Activated T-helper 17 cell treated with anti-CD3 and anti-CD28 coated beads, Interleukin-2, amount 50 U/mL, for 72 hours (primary cell): Measurements from ENCODE around the gene HTT. TPM values are rescaled to one million over a fixed set of nuclear protein-coding genes. Genes with fewer than 3 reads are reported as not detected.
A peak's percentile ranks its signal among the peaks of the same experiment; 100 is the strongest.

Experiments
- ATAC-seq: fragments of 150-1000 bp; cut with Tn5 transposase; replicated peaks from 2 replicates; pipeline ENCODE4 v1.10.0; 2021; ENCODE audit warnings: mild to moderate bottlenecking, moderate library complexity
- H3K27ac Mint-ChIP-seq: one replicate; pipeline ENCODE4 v1.8.0; 2022; ENCODE audit warnings: mixed read lengths
- H3K27me3 Mint-ChIP-seq: one replicate; pipeline ENCODE4 v1.8.0; 2022; ENCODE audit warnings: mixed read lengths
- H3K36me3 Mint-ChIP-seq: one replicate; pipeline ENCODE4 v1.8.0; 2022; ENCODE audit warnings: low read depth, mild to moderate bottlenecking, mixed read lengths
- H3K4me1 Mint-ChIP-seq: one replicate; pipeline ENCODE4 v1.8.0; 2022; ENCODE audit warnings: mixed read lengths
- H3K4me3 Mint-ChIP-seq: one replicate; pipeline ENCODE4 v1.8.0; 2022; ENCODE audit warnings: mild to moderate bottlenecking, mixed read lengths
- H3K9me3 Mint-ChIP-seq: one replicate; pipeline ENCODE4 v1.8.0; 2022; ENCODE audit warnings: mixed read lengths
- total RNA-seq, 2 donors: library from RNA; stranded (reverse); gene quantifications; one replicate each; pipeline ENCODE4 v1.2.3, GENCODE V29; 2022

Gene HTT
- total RNA-seq, result 10 to 100 TPM; 58.2 to 63.4 TPM

DNA sequence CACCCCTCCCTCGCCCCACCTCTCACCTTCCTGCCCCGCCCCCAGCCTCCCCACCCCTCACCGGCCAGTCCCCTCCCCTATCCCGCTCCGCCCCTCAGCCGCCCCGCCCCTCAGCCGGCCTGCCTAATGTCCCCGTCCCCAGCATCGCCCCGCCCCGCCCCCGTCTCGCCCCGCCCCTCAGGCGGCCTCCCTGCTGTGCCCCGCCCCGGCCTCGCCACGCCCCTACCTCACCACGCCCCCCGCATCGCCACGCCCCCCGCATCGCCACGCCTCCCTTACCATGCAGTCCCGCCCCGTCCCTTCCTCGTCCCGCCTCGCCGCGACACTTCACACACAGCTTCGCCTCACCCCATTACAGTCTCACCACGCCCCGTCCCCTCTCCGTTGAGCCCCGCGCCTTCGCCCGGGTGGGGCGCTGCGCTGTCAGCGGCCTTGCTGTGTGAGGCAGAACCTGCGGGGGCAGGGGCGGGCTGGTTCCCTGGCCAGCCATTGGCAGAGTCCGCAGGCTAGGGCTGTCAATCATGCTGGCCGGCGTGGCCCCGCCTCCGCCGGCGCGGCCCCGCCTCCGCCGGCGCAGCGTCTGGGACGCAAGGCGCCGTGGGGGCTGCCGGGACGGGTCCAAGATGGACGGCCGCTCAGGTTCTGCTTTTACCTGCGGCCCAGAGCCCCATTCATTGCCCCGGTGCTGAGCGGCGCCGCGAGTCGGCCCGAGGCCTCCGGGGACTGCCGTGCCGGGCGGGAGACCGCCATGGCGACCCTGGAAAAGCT lies at the start of gene HTT, which contains the start of gene HTT-AS:
Gene HTT, plus strand, starts transcription at position 604 of the 768 bp plus-strand sequence. Its CDS starts 145 bp downstream, at position 749.
Gene HTT-AS, minus strand, starts transcription at position 461 of the 768 bp plus-strand sequence.
- peak; percentile 90 for ATAC-seq

DNA sequence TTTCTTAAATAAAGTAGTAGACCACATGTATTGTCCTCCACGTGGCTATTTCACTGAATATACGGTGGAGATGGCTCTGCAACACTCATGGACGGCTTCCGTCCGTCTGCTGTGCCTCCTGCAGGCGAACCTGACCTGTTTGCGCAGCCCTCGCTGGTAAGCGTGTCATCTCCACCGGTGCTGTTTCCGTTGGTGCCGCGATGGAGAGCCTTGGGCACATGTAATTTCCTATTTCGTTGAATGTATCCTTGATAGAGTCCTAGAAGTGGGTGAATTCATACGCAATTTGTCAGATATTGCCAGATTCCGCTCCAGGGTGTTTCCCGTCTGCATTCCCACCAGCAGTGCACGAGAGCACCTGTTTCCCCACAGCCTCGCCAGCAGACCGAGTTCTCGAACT lies 48.6 kb upstream of the HTT start:
- peaks cover 5% of the 10 kb centered on the region for H3K4me1 Mint-ChIP-seq
- H3K27me3 Mint-ChIP-seq, result peaks cover 9% of the 10 kb centered on the region
- H3K36me3 Mint-ChIP-seq, result no peaks in the 10 kb centered on the region
- H3K27ac Mint-ChIP-seq, result no peak overlapping the region
- ATAC-seq, result no peak
- no peak overlapping the region for H3K4me3 Mint-ChIP-seq
- H3K9me3 Mint-ChIP-seq, result peaks cover 3% of the 10 kb centered on the region

More for the DNA sequence above, at the start of gene HTT, which contains the start of gene HTT-AS:
- H3K27ac Mint-ChIP-seq, result peak within 1 kb of the TSS; percentile 87
- peak within 1 kb of the TSS; percentile 89 for H3K4me3 Mint-ChIP-seq
- peaks cover 4% of the 10 kb centered on the region for H3K36me3 Mint-ChIP-seq
- no peaks in the 10 kb centered on the region for H3K27me3 Mint-ChIP-seq
- peaks cover 13% of the 10 kb centered on the region for H3K4me1 Mint-ChIP-seq
- H3K9me3 Mint-ChIP-seq, result no peaks in the 10 kb centered on the region

DNA sequence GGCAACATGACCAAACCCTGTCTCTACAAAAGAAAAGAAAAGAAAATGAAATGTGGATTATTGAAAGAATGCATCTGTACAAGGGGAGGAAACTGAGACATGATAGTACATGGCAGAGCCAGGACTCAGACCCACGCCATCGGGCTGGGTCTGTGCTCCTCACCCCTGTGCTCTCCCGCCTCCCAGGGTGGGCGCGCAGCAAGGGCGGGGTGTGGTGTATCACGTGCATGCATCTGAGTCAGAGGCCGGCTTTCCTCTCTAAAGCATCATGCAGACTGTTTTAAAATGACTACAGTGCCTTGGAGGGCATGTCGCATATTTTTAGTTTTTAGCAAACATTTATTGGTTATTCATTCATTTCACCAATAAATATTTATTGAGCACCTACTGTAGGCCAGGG lies 47.9 kb upstream of the HTT start:
- no peak for ATAC-seq
- Mint-ChIP-seq H3K36me3 (no peaks in the 10 kb centered on the region), H3K27ac (no peak overlapping the region), H3K27me3 (peaks cover 9% of the 10 kb centered on the region), H3K9me3 (peaks cover 3% of the 10 kb centered on the region), H3K4me3 (no peak overlapping the region), H3K4me1 (no peaks in the 10 kb centered on the region)

DNA sequence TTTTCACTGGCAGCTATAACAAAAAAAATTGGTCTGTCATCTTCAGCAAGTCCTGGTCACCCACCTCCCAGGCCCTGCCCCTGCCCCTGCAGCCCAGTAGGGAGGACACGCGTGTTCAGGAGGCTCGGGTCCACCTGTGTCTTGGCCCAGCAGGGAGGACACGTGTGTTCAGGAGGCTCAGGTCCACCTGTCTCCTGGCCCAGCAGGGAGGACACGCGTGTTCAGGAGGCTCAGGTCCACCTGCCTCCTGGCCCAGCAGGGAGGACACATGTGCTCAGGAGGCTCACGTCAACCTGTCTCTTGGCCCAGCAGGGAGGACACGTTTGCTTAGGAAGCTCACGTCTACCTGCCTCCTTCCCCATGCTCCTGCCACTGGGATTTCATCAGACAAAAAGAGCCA lies 45.0 kb upstream of the HTT start:
- no peaks in the 10 kb centered on the region for H3K4me1 Mint-ChIP-seq
- H3K4me3 Mint-ChIP-seq, result no peak overlapping the region
- H3K27ac Mint-ChIP-seq, result no peak overlapping the region

DNA sequence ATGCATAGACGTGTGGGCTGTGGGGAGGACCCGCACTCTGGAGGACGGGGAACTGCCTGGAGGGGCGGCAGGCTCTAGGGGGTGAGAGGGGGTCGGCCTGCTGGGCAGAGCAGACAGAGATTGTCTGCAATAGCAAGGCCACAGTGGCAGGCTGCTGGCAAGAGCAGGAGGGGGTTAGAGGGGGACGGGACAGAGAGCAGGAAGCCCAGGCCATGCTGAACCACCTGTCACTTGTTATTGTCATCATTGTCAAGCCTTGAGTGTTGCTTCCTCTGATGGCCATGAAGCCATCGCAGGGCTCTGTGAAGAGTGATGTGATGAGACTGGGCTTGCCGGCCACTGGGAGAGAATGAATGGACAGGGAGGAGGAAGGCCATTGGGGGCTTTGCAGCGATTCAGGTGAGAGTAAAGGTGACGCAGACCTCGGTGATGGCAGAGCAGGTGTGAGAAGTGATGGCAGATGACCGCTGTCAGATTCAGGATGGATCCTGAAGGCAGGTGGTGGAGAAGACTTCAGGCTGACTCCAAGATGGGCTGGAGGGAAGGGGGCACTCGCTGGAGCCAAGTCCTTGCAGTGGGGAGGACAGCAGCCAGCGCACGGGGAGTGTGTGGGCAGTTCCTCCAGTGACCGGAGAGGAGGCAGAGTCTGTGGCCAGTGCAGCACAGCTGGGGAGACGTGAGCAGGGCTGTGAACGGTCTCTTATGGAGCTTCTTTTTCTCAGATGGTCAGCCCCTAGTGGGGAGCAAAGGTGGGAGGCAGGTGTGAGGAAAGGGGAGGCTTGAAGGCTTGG lies 43.7 kb upstream of the HTT start:
- Mint-ChIP-seq H3K4me1 (no peaks in the 10 kb centered on the region), H3K9me3 (no peaks in the 10 kb centered on the region), H3K4me3 (no peak overlapping the region), H3K27ac (peak overlapping the region; percentile 0), H3K36me3 (no peaks in the 10 kb centered on the region), H3K27me3 (no peaks in the 10 kb centered on the region)
- ATAC-seq, result no peak

More for the DNA sequence above, 45.0 kb upstream of the HTT start:
- Mint-ChIP-seq H3K36me3 (no peaks in the 10 kb centered on the region), H3K27me3 (no peaks in the 10 kb centered on the region), H3K9me3 (no peaks in the 10 kb centered on the region)
- no peak for ATAC-seq

DNA sequence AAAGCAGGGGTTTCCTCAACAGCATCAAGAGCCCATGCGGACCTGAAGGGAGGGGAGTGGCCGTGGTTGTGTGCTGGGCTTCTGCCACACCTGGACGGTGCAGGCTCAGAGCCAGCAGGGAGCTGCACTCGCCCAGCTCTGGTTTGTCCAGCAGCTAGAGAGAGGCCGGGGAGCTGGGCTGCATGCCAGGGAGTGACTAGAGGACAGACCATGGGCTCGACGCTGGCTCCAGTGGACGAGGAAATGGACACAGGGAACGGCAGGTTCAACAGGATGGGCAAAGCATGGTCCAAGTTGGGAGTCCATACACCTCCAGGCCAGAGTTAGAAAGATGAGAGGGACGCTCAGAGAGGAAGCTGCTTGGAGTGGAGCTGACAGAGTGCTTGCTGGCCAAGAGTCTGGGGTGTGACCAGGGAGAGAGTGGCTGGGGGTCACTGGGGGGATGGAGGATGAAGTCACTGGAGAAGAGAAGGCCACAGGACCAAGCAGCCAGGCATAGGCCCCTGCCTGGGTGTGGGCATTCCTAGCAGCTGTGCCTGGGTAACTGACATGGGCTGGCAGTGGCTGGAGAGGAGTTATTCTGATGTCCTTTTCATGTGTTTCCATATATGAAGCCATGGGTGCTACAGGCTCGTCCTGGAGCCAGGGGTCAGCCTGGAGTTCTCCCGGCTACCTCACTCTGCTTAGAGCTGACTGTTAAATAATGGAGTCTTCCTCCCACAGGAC lies 43.0 kb upstream of the HTT start:
- H3K4me1 Mint-ChIP-seq, result no peaks in the 10 kb centered on the region
- ATAC-seq, result no peak
- H3K9me3 Mint-ChIP-seq, result no peaks in the 10 kb centered on the region
- no peaks in the 10 kb centered on the region for H3K36me3 Mint-ChIP-seq
- peak overlapping the region; percentile 41 for H3K27ac Mint-ChIP-seq
- H3K27me3 Mint-ChIP-seq, result no peaks in the 10 kb centered on the region
- H3K4me3 Mint-ChIP-seq, result no peak overlapping the region

DNA sequence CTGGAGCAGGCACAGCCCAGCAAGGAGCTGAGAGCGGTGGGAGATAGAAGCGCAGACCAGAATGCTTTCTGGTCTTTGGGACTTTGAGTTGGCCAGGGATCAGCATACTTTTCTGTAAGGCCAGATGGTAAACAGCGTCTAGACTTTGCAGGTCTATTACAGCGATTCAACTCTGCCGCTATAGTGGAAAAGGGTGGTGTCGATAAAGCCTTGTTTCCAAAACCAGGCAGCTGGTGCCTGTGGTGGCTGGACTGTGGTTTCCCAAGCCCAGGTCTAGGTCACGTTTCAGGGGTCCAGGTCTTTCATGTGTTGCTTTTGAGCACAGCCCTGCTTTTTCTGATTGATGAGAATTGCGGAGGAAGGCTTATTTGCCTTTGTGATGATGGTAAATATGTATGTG lies 40.2 kb upstream of the HTT start:
- ATAC-seq, result no peak
- no peak overlapping the region for H3K27ac Mint-ChIP-seq
- peaks cover 7% of the 10 kb centered on the region for H3K27me3 Mint-ChIP-seq
- no peaks in the 10 kb centered on the region for H3K36me3 Mint-ChIP-seq
- H3K4me3 Mint-ChIP-seq, result no peak overlapping the region
- peaks cover 15% of the 10 kb centered on the region for H3K4me1 Mint-ChIP-seq
- H3K9me3 Mint-ChIP-seq, result no peaks in the 10 kb centered on the region

DNA sequence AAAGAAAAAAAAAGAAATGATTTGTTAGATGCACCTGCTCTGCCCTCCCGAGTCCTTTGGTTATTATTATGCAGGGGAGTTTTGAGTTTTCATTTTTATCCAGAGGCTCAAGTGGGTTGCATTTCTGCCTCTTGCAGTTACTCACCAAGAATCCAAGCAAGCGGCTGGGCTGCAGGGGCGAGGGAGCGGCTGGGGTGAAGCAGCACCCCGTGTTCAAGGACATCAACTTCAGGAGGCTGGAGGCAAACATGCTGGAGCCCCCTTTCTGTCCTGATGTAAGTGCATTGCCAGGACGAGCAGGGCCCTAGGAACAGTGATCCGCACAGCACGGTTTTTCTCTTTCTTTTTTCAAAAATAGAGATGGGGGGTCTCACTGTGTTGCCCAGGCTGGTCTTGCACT lies 39.2 kb upstream of the HTT start:
- no peaks in the 10 kb centered on the region for H3K36me3 Mint-ChIP-seq
- peaks cover 7% of the 10 kb centered on the region for H3K27me3 Mint-ChIP-seq
- H3K4me1 Mint-ChIP-seq, result peaks cover 15% of the 10 kb centered on the region
- H3K27ac Mint-ChIP-seq, result no peak overlapping the region
- H3K9me3 Mint-ChIP-seq, result no peaks in the 10 kb centered on the region
- no peak for ATAC-seq
- H3K4me3 Mint-ChIP-seq, result no peak overlapping the region

DNA sequence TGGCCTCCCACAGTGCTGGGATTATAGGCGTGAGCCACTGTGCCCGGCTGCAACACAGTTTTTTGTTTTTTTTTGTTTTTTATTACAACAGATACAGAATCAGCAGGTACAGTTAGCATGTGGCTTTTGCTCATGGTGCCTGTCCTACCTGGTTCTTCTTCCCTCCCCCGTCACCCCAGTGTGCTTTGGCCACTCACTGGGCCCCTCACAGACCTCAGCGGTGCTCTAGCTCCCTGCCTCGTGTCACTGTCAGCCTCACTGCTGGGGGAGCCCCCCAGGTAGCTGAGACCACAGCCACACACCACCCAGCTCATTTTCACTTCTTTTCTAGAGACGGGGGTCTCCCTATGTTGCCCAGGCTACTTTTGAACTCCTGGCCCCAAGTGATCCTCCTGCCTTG lies 38.8 kb upstream of the HTT start:
- no peak overlapping the region for H3K27ac Mint-ChIP-seq
- H3K4me3 Mint-ChIP-seq, result no peak overlapping the region
- no peaks in the 10 kb centered on the region for H3K36me3 Mint-ChIP-seq
- no peaks in the 10 kb centered on the region for H3K9me3 Mint-ChIP-seq
- ATAC-seq, result no peak
- H3K27me3 Mint-ChIP-seq, result peaks cover 7% of the 10 kb centered on the region
- peaks cover 15% of the 10 kb centered on the region for H3K4me1 Mint-ChIP-seq

DNA sequence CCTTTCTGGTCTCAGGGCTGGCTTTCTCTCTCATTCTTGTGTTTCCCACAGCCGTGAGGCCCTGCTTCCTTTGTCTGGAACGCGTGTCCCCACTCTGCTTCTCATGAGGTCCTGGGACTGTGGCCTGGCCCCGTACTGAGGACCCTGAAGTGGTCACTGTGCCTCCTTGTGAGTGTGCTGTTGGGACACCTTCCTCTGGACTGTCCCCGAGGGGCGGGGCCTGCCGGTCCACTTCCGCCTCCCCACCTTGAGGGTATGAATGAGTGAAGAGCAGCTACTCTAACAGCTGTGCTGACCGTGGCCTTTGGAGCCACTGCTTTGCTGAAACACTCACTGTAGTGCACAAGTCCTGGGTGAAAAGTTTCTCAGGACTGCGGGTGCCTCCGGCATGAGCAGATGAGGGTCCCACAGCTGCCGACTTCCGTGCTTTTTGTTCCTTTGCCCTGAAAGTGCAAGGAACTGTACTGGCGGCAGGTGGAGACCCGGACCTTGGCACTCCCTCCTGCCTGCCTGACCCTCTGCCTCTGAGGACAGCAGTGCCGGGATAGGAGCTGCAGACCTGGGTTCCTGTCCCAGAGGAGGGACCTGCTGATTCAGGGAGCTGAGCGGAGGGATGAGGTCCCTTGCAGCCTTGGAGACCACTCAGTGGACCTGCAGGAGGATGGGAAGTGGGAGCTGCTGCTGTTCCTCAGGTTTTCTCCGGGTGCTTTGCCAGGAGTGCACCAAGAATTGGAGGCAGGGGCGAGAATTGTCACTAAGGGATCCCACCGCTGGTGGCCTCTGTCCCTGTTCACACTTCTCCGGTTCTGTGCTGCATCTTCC lies 38.1 kb upstream of the HTT start:
- Mint-ChIP-seq H3K4me3 (peak overlapping the region; percentile 63), H3K27ac (no peak overlapping the region), H3K36me3 (no peaks in the 10 kb centered on the region), H3K27me3 (peaks cover 7% of the 10 kb centered on the region), H3K9me3 (no peaks in the 10 kb centered on the region), H3K4me1 (peaks cover 15% of the 10 kb centered on the region)
- ATAC-seq, result no peak

DNA sequence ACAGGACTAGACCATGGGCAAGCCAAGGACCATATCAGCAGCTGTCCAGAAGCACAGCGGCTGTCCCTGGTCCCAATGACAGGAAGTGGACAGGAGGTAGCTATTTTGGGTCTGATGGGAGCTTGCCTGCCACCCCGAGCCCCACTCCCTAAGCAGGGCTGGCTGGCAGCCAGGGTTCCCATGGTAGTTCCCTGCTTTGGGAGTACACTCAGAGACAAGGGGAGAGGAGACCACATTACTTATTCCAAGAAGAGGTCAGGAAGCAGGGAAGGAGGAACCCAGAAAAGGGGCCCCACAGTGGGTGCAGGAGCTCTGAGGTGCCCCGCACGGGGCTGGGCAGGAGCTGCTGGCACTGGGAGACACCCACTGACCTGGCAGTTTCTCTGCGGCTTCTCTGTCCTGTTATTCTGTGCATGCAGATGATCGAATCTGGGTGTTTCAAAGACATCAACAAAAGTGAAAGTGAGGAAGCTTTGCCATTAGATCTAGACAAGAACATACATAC lies 36.5 kb upstream of the HTT start:
- H3K27ac Mint-ChIP-seq, result no peak overlapping the region
- H3K27me3 Mint-ChIP-seq, result peaks cover 7% of the 10 kb centered on the region
- peak overlapping the region; percentile 63 for H3K4me3 Mint-ChIP-seq
- H3K4me1 Mint-ChIP-seq, result peaks cover 19% of the 10 kb centered on the region
- peak; percentile 23 for ATAC-seq
- H3K36me3 Mint-ChIP-seq, result no peaks in the 10 kb centered on the region
- H3K9me3 Mint-ChIP-seq, result no peaks in the 10 kb centered on the region

DNA sequence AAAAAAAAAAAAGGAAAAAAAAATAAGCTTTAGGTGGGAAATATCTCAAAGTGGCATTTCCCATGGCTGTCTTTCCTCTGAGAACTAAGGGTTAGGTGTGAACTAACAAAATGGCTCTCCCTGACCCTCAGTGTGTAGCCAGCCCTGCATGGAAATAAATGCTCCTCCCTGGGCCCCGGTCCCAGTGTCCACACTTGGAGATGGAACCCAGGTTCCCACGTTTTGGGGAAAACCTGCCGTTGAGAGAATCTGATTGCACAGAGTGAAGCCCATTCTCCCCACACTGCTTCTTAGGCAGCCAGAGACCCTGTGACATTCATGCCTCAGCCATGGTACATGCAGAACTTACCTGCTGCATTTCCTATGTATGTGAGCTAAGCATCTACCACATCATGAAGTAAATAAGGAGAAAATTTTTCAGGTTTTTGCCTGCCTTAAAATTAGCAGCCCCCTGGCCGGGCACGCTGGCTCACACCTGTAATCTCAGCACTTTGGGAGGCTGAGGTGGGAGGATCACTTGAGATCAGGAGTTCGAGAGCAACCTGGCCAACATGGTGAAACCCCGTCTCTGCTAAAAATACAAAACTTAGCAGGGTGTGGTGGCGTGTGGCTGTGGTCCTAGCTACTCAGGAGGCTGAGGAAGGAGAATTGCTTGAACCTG lies 34.6 kb upstream of the HTT start:
- Mint-ChIP-seq H3K27ac (no peak overlapping the region), H3K4me1 (peaks cover 19% of the 10 kb centered on the region), H3K36me3 (no peaks in the 10 kb centered on the region), H3K4me3 (no peak overlapping the region), H3K9me3 (no peaks in the 10 kb centered on the region), H3K27me3 (peaks cover 7% of the 10 kb centered on the region)
- no peak for ATAC-seq

DNA sequence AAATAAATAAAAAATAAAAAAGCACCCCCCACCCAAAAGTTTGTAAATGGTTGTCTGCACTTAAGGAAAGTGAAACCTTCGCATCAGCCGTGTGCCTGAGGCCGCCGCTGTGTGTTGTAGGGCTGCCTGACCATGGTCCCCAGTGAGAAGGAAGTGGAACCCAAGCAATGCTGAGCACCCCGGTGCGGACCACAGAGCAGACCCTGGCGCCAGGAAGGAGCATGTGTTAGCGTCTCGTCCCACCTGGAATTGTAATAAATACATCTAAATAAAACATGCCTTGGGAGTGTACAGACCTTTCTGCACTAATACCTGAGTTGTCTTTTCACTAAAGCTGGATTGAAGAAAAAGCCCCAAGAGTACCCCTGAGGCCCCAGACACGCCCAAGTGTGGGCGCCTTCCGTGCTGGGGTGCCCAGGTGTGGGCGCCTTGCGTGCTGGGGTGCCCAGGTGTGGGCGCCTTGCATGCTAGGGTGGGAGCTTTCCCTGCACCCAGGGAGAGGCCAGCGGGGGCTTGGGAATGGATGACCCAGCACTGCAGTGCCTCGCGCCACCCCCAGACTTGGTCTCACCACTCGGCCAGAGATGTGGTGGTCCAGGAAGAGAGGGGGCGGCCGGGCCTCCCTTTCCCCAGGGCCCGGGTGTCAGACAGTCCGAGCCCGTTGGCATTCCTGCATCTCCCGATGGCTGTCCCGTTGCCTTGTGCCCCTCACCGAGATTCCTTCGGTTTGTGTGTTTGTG lies 33.9 kb upstream of the HTT start:
- peaks cover 26% of the 10 kb centered on the region for H3K4me1 Mint-ChIP-seq
- H3K27ac Mint-ChIP-seq, result no peak overlapping the region
- no peaks in the 10 kb centered on the region for H3K9me3 Mint-ChIP-seq
- H3K4me3 Mint-ChIP-seq, result peak overlapping the region; percentile 82
- no peaks in the 10 kb centered on the region for H3K36me3 Mint-ChIP-seq
- H3K27me3 Mint-ChIP-seq, result peaks cover 7% of the 10 kb centered on the region
- no peak for ATAC-seq
